ENCODE measurements around the gene ASCC1. TPM values are rescaled to one million over a fixed set of nuclear protein-coding genes. Genes with fewer than 3 reads are reported as not detected.

ASCC1 gene
- total and polyA plus RNA-seq, 5 donors from 2014 or later, result 20.5 to 28.8 (median 26.0) TPM

DNA sequence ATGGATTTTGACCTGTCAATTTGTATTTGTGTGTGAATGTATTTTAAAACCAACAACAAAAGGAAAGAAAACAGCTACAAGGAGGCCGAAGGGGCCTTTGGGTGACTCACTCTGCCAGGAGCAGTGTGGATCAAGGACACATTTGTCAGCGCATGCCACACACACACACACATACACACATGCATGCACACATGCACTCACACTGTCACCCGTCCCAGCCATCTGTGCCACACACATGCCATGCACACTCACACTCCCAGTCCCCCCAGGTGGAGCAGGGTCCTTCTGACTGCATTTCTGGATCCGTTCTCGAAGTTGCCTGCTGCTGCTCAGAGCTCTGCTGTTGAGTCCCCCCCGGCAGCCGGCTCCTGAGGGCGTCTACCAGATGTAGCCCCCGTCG lies 153.7 kb downstream of the ASCC1 start:
- Mint-ChIP-seq H3K27ac (peak overlapping the region in 2 of 3 donors; percentile 83), H3K36me3 (peaks cover 25% of the 10 kb centered on the region), H3K4me1 (peaks cover 7 to 45% (median 26%) of the 10 kb centered on the region in 4 donors), H3K9me3 (peaks cover 0 to 1% (median 0%) of the 10 kb centered on the region in 7 donors), H3K4me3 (peak overlapping the region in 3 of 4 donors; percentile 26 to 73 (median 59)), H3K27me3 (peaks cover 7% of the 10 kb centered on the region)
- ATAC-seq (ENCODE audit: low read depth in 2 of 2) (no peak), DNase-seq (no peak)
- Histone ChIP-seq H3K4me3 (ENCODE audit: low read depth, low read length) (no peak overlapping the region), H3K4me1 (ENCODE audit: control insufficient read depth, insufficient read depth, low read length, poor library complexity, severe bottlenecking) (peaks cover 4% of the 10 kb centered on the region), H3K27ac (ENCODE audit: insufficient read depth, low read length, poor library complexity, severe bottlenecking) (no peak overlapping the region), H3K36me3 (ENCODE audit: control insufficient read depth, insufficient read depth, low read length) (peaks cover 47% of the 10 kb centered on the region), H3K9me3 (ENCODE audit: control insufficient read depth in 2 of 2, low read length in 2 of 2) (no peaks in the 10 kb centered on the region), H3K27me3 (ENCODE audit: control insufficient read depth, insufficient read depth, low read length) (no peaks in the 10 kb centered on the region)

- no peaks in the 10 kb centered on the region for H3K27me3 ChIP-seq (ENCODE audit: control insufficient read depth, insufficient read depth, low read length)
- Mint-ChIP-seq H3K9me3 (peaks cover 0 to 1% (median 0%) of the 10 kb centered on the region in 7 donors), H3K36me3 (peaks cover 21% of the 10 kb centered on the region), H3K4me1 (peaks cover 7 to 48% (median 26%) of the 10 kb centered on the region in 4 donors), H3K27ac (peak overlapping the region; percentile 38 to 83 (median 83)), H3K27me3 (peaks cover 7% of the 10 kb centered on the region), H3K4me3 (peak overlapping the region in 1 of 4 donors; percentile 26)
- no peak overlapping the region for H3K4me3 ChIP-seq (ENCODE audit: low read depth, low read length)
- ATAC-seq (ENCODE audit: low read depth in 2 of 2), result no peak
- DNase-seq, result no peak
- H3K36me3 ChIP-seq (ENCODE audit: control insufficient read depth, insufficient read depth, low read length), result peaks cover 42% of the 10 kb centered on the region
- peak overlapping the region; percentile 49 for H3K27ac ChIP-seq (ENCODE audit: insufficient read depth, low read length, poor library complexity, severe bottlenecking)
- H3K4me1 ChIP-seq (ENCODE audit: control insufficient read depth, insufficient read depth, low read length, poor library complexity, severe bottlenecking), result peaks cover 4% of the 10 kb centered on the region
- H3K9me3 ChIP-seq (ENCODE audit: control insufficient read depth in 2 of 2, low read length in 2 of 2), result no peaks in the 10 kb centered on the region
Observed at GRCh38 chr10:72061930-72062329, 154.1 kb downstream of the ASCC1 start.

DNA sequence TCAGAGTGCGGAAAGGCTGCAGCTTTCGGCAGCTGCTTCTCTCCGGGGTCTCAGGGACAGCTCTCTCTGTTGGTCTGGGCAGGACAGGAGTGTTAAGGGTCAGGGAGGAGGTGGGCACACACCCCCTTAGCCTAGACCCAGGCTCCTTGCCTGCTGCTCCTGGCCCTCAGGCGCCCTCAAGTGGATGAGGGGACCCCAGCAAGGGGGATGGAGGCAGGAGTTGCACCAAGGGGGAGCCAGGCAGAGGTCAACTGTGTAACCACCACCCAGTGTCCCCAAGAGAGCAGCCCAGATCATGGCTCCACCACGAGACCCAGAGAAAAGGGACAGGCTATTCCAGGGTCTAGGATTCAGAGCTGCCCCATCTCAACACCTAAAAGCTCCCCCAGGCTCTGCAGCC lies 154.6 kb downstream of the ASCC1 start:
- no peaks in the 10 kb centered on the region for H3K27me3 ChIP-seq (ENCODE audit: control insufficient read depth, insufficient read depth, low read length)
- peak overlapping the region; percentile 49 for H3K27ac ChIP-seq (ENCODE audit: insufficient read depth, low read length, poor library complexity, severe bottlenecking)
- ATAC-seq (ENCODE audit: low read depth in 2 of 2), result peak in 1 of 2 donors; percentile 11
- H3K36me3 ChIP-seq (ENCODE audit: control insufficient read depth, insufficient read depth, low read length), result peaks cover 38% of the 10 kb centered on the region
- Mint-ChIP-seq H3K27ac (peak overlapping the region in 2 of 3 donors; percentile 46 to 83), H3K4me3 (peak overlapping the region in 1 of 4 donors; percentile 43), H3K27me3 (peaks cover 7% of the 10 kb centered on the region), H3K9me3 (peaks cover 0 to 1% (median 0%) of the 10 kb centered on the region in 7 donors), H3K36me3 (peaks cover 21% of the 10 kb centered on the region), H3K4me1 (peaks cover 7 to 48% (median 26%) of the 10 kb centered on the region in 4 donors)
- H3K9me3 ChIP-seq (ENCODE audit: control insufficient read depth in 2 of 2, low read length in 2 of 2), result no peaks in the 10 kb centered on the region
- H3K4me3 ChIP-seq (ENCODE audit: low read depth, low read length), result no peak overlapping the region
- no peak for DNase-seq
- peaks cover 4% of the 10 kb centered on the region for H3K4me1 ChIP-seq (ENCODE audit: control insufficient read depth, insufficient read depth, low read length, poor library complexity, severe bottlenecking)

- Histone ChIP-seq H3K4me1 (ENCODE audit: control insufficient read depth, insufficient read depth, low read length, poor library complexity, severe bottlenecking) (peaks cover 4% of the 10 kb centered on the region), H3K27ac (ENCODE audit: insufficient read depth, low read length, poor library complexity, severe bottlenecking) (peak overlapping the region; percentile 29), H3K9me3 (ENCODE audit: control insufficient read depth in 2 of 2, low read length in 2 of 2) (no peaks in the 10 kb centered on the region), H3K36me3 (ENCODE audit: control insufficient read depth, insufficient read depth, low read length) (peaks cover 24% of the 10 kb centered on the region), H3K27me3 (ENCODE audit: control insufficient read depth, insufficient read depth, low read length) (no peaks in the 10 kb centered on the region), H3K4me3 (ENCODE audit: low read depth, low read length) (no peak overlapping the region)
- Mint-ChIP-seq H3K27ac (peak overlapping the region; percentile 45 to 96 (median 95)), H3K36me3 (peaks cover 9% of the 10 kb centered on the region), H3K9me3 (peaks cover 0 to 1% (median 0%) of the 10 kb centered on the region in 7 donors), H3K27me3 (peaks cover 7% of the 10 kb centered on the region), H3K4me3 (peak overlapping the region in 3 of 4 donors; percentile 39 to 71 (median 59)), H3K4me1 (peaks cover 7 to 48% (median 26%) of the 10 kb centered on the region in 4 donors)
- no peak for DNase-seq
- no peak for ATAC-seq (ENCODE audit: low read depth in 2 of 2)
Observed at GRCh38 chr10:72059843-72060822, 155.9 kb downstream of the ASCC1 start.

GRCh38 chr10:72058989-72059842 lies 156.9 kb downstream of the ASCC1 start:
- peaks cover 7% of the 10 kb centered on the region for H3K36me3 Mint-ChIP-seq
- Histone ChIP-seq H3K9me3 (ENCODE audit: control insufficient read depth in 2 of 2, low read length in 2 of 2) (no peaks in the 10 kb centered on the region), H3K4me3 (ENCODE audit: low read depth, low read length) (no peak overlapping the region), H3K36me3 (ENCODE audit: control insufficient read depth, insufficient read depth, low read length) (peaks cover 21% of the 10 kb centered on the region), H3K27ac (ENCODE audit: insufficient read depth, low read length, poor library complexity, severe bottlenecking) (peak overlapping the region; percentile 29), H3K27me3 (ENCODE audit: control insufficient read depth, insufficient read depth, low read length) (no peaks in the 10 kb centered on the region), H3K4me1 (ENCODE audit: control insufficient read depth, insufficient read depth, low read length, poor library complexity, severe bottlenecking) (peaks cover 4% of the 10 kb centered on the region)
- H3K27ac Mint-ChIP-seq, result peak overlapping the region; percentile 45 to 96 (median 95)
- H3K4me1 Mint-ChIP-seq, result peaks cover 8 to 52% (median 26%) of the 10 kb centered on the region in 4 donors
- DNase-seq, result no peak
- peaks cover 0 to 1% (median 0%) of the 10 kb centered on the region in 7 donors for H3K9me3 Mint-ChIP-seq
- H3K27me3 Mint-ChIP-seq, result peaks cover 7% of the 10 kb centered on the region
- ATAC-seq (ENCODE audit: low read depth in 2 of 2), result peak; percentile 46 to 52
- H3K4me3 Mint-ChIP-seq, result peak overlapping the region; percentile 0 to 71 (median 48)

GRCh38 chr10:72058347-72058898 lies 157.7 kb downstream of the ASCC1 start:
- peaks cover 0 to 1% (median 0%) of the 10 kb centered on the region in 7 donors for H3K9me3 Mint-ChIP-seq
- H3K27me3 Mint-ChIP-seq, result peaks cover 7% of the 10 kb centered on the region
- H3K4me3 Mint-ChIP-seq, result peak overlapping the region in 1 of 4 donors; percentile 71
- peaks cover 8 to 49% (median 25%) of the 10 kb centered on the region in 4 donors for H3K4me1 Mint-ChIP-seq
- ATAC-seq (ENCODE audit: low read depth in 2 of 2) (no peak), DNase-seq (no peak)
- H3K36me3 Mint-ChIP-seq, result peaks cover 2% of the 10 kb centered on the region
- H3K4me1 ChIP-seq (ENCODE audit: control insufficient read depth, insufficient read depth, low read length, poor library complexity, severe bottlenecking), result peaks cover 4% of the 10 kb centered on the region
- H3K4me3 ChIP-seq (ENCODE audit: low read depth, low read length), result no peak overlapping the region
- no peaks in the 10 kb centered on the region for H3K27me3 ChIP-seq (ENCODE audit: control insufficient read depth, insufficient read depth, low read length)
- H3K36me3 ChIP-seq (ENCODE audit: control insufficient read depth, insufficient read depth, low read length), result peaks cover 13% of the 10 kb centered on the region
- no peaks in the 10 kb centered on the region for H3K9me3 ChIP-seq (ENCODE audit: control insufficient read depth in 2 of 2, low read length in 2 of 2)
- no peak overlapping the region for H3K27ac ChIP-seq (ENCODE audit: insufficient read depth, low read length, poor library complexity, severe bottlenecking)
- H3K27ac Mint-ChIP-seq, result peak overlapping the region in 2 of 3 donors; percentile 34 to 45
